ENCODE results near the gene WDR26. TPM values are rescaled to one million over a fixed set of nuclear protein-coding genes. Genes with fewer than 3 reads are reported as not detected.

The WDR26 gene
- total and polyA plus RNA-seq, 9 of the 15 experiments (the other 6 are each of a cell fraction or from before 2014, with no cell fraction given) = 11.5 to 66.0 (median 39.8) TPM

DNA sequence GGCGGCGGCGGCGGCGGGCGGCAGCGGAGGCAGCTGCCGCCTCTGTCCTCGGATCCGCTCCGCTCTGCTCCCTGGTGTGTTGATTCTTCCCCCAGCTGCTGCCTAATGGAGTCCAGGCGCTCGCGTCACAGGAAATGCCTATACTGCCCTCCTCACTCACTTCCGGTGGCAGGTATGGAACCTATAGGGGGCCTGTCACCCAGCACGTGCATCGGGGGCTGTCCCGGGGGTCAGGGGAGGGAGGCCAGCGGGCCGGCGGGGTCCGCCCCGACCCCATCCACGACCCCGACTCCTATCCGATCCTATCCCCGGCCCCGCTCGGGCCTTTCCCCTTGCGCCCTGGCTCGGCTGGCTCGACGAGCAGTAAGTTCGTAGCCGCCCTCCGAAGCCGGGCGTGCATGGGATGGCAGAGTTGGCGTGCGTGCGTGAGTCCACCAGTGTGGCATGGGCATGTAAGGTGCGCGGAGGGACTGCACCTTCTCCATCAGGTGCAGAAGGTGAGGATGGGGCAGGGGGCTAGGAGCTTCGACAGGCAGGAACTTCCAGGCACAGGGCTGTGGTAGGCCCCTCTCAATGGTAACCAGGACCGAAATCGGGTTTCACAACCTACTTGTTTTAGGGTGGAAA is at the start of gene WDR26 (continued):
- no peak; a peak in 1 of 4 replicates for TF ChIP-seq ARNT (IDR thresholded peaks at IDR 0.05)
- TF ChIP-seq FOXA3 (CRISPR knock-in tag; conservative IDR thresholded peaks at IDR 0.05 in 1 of 2, IDR thresholded peaks at IDR 0.05 in 1 of 2) = peak in 1 of 2 experiments; percentile 80; a peak in 2 of 4 replicates
- TF ChIP-seq, protein P1, sequence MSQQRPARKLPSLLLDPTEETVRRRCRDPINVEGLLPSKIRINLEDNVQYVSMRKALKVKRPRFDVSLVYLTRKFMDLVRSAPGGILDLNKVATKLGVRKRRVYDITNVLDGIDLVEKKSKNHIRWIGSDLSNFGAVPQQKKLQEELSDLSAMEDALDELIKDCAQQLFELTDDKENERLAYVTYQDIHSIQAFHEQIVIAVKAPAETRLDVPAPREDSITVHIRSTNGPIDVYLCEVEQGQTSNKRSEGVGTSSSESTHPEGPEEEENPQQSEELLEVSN (IDR thresholded peaks at IDR 0.05; ENCODE audit: borderline replicate concordance in 1 of 2, extremely low read depth in 1 of 2, insufficient read depth in 1 of 2, insufficient read length in 1 of 2, low read depth in 1 of 2, low read length in 1 of 2, poor library complexity in 1 of 2, severe bottlenecking in 1 of 2) = peak in 1 of 2 experiments; percentile 85
- no peak for TF ChIP-seq EHMT2 (IDR thresholded peaks at IDR 0.05)
- TF ChIP-seq SP1 (CRISPR knock-in tag; IDR thresholded peaks at IDR 0.05) = peak; percentile 80
- peak; percentile 92 for TF ChIP-seq POLR2AphosphoS5 (IDR thresholded peaks at IDR 0.05; ENCODE audit: control insufficient read depth, insufficient read depth, low read depth, low read length)
- TF ChIP-seq SUPT5H (IDR thresholded peaks at IDR 0.05) = peak; percentile 85
- peak; percentile 70; the same call in 1 of the 2 replicates for TF ChIP-seq FOXP1 (CRISPR knock-in tag; IDR thresholded peaks at IDR 0.05)
- peak; percentile 69; the same call in 1 of the 2 replicates for TF ChIP-seq ZNF583 (CRISPR knock-in tag; IDR thresholded peaks at IDR 0.05)
- TF ChIP-seq TOE1 (IDR thresholded peaks at IDR 0.05; ENCODE audit: borderline replicate concordance) = peak; percentile 76
- TF ChIP-seq TOE1 (CRISPR knock-in tag; IDR thresholded peaks at IDR 0.05; ENCODE audit: borderline replicate concordance, low read depth) = no peak; the same call in 1 of the 2 replicates
- TF ChIP-seq NFRKB (IDR thresholded peaks at IDR 0.05; ENCODE audit: low read depth) = peak; percentile 90
- no peak for TF ChIP-seq ZNF274 (IDR thresholded peaks at IDR 0.05; ENCODE audit: borderline replicate concordance, low read depth, low read length)
- peak; percentile 79 for TF ChIP-seq SMAD1 (IDR thresholded peaks at IDR 0.05; ENCODE audit: low read depth, low read length, partially characterized antibody)
- peak; percentile 88 for TF ChIP-seq POLR2G (IDR thresholded peaks at IDR 0.05; ENCODE audit: low read depth, low read length)
- peak; percentile 74 for TF ChIP-seq SIN3B (IDR thresholded peaks at IDR 0.05; ENCODE audit: low read depth)
- TF ChIP-seq, protein P2, sequence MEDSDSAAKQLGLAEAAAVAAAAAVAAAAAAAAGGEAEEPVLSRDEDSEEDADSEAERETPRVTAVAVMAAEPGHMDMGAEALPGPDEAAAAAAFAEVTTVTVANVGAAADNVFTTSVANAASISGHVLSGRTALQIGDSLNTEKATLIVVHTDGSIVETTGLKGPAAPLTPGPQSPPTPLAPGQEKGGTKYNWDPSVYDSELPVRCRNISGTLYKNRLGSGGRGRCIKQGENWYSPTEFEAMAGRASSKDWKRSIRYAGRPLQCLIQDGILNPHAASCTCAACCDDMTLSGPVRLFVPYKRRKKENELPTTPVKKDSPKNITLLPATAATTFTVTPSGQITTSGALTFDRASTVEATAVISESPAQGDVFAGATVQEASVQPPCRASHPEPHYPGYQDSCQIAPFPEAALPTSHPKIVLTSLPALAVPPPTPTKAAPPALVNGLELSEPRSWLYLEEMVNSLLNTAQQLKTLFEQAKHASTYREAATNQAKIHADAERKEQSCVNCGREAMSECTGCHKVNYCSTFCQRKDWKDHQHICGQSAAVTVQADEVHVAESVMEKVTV (CRISPR knock-in tag; IDR thresholded peaks at IDR 0.05) = no peak
- TF ChIP-seq HOXB6 (CRISPR knock-in tag; IDR thresholded peaks at IDR 0.05; ENCODE audit: borderline replicate concordance) = no peak
- peak; percentile 97 for TF ChIP-seq TAF1 (IDR thresholded peaks at IDR 0.05; ENCODE audit: control insufficient read depth, extremely low read depth, insufficient read depth, low read length, severe bottlenecking)
- TF ChIP-seq LEF1 (IDR thresholded peaks at IDR 0.05) = peak; percentile 38; the same call in 1 of the 2 replicates
- TF ChIP-seq BDP1 (IDR thresholded peaks at IDR 0.05; ENCODE audit: insufficient read depth, insufficient read length) = no peak
- peak; percentile 89 for TF ChIP-seq RBFOX2 (IDR thresholded peaks at IDR 0.05; ENCODE audit: low read depth, low read length)
- TF ChIP-seq, protein P3, sequence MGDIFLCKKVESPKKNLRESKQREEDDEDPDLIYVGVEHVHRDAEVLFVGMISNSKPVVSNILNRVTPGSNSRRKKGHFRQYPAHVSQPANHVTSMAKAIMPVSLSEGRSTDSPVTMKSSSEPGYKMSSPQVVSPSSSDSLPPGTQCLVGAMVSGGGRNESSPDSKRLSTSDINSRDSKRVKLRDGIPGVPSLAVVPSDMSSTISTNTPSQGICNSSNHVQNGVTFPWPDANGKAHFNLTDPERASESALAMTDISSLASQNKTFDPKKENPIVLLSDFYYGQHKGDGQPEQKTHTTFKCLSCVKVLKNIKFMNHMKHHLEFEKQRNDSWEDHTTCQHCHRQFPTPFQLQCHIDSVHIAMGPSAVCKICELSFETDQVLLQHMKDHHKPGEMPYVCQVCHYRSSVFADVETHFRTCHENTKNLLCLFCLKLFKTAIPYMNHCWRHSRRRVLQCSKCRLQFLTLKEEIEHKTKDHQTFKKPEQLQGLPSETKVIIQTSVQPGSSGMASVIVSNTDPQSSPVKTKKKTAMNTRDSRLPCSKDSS (IDR thresholded peaks at IDR 0.05; ENCODE audit: low read depth, partially characterized antibody) = no peak

Measured in K562 (cell line).